Neural progenitor cell (in vitro differentiated cells): ENCODE data around the gene SLC39A10. TPM values are rescaled to one million over a fixed set of nuclear protein-coding genes. Genes with fewer than 3 reads are reported as not detected.

Experiments used
- DNase-seq: peaks from one replicate; pipeline ENCODE4 v3.0.0-alpha.2; 2016; ENCODE audit warnings: low spot score
- H2AFZ ChIP-seq: fragments of 200-600 bp; sonication (generic); replicated peaks from 2 replicates; pipeline ENCODE4 v1.6.1; 2016; ENCODE audit warnings: antibody characterized with exemption
- H3F3A ChIP-seq: fragments of 200-600 bp; sonication (generic); 2 replicates; pipeline ENCODE4 v1.6.1; 2016; ENCODE audit warnings: antibody characterized with exemption, low read depth
- H3K27ac ChIP-seq: fragments of 200-600 bp; sonication (generic); 2 replicates; pipeline ENCODE4 v1.5.1; 2016; ENCODE audit warnings: mild to moderate bottlenecking
- H3K27me3 ChIP-seq: fragments of 200-600 bp; sonication (generic); 2 replicates; pipeline ENCODE4 v1.6.1; 2016; ENCODE audit warnings: mild to moderate bottlenecking, moderate library complexity
- H3K36me3 ChIP-seq: fragments of 200-600 bp; sonication (generic); 2 replicates; pipeline ENCODE4 v1.5.1; 2016
- H3K4me1 ChIP-seq: fragments of 200-600 bp; sonication (generic); 2 replicates; pipeline ENCODE4 v1.6.1; 2016; ENCODE audit warnings: mixed run types
- H3K4me2 ChIP-seq: fragments of 200-600 bp; sonication (generic); 2 replicates; pipeline ENCODE4 v1.6.1; 2016
- H3K4me3 ChIP-seq: fragments of 200-600 bp; sonication (generic); 2 replicates; pipeline ENCODE4 v1.5.1; 2016
- H3K79me2 ChIP-seq: fragments of 200-600 bp; sonication (generic); 2 replicates; pipeline ENCODE4 v1.6.1; 2016; ENCODE audit warnings: low read depth
- H3K9ac ChIP-seq: fragments of 200-600 bp; sonication (generic); 2 replicates; pipeline ENCODE4 v1.6.1; 2016
- H3K9me3 ChIP-seq: fragments of 200-600 bp; sonication (generic); 2 replicates; pipeline ENCODE4 v1.5.1; 2016; ENCODE audit warnings: low read depth
- H4K20me1 ChIP-seq: fragments of 200-600 bp; sonication (generic); 2 replicates; pipeline ENCODE4 v1.6.1; 2016; ENCODE audit warnings: low read depth
- H3K27ac Mint-ChIP-seq: 3 replicates; pipeline ENCODE4 v1.8.0; 2021; ENCODE audit warnings: mixed read lengths
- H3K27me3 Mint-ChIP-seq: 2 replicates; pipeline ENCODE4 v1.8.0; 2022; ENCODE audit warnings: low read depth, mild to moderate bottlenecking, inconsistent platforms, moderate library complexity, mixed read lengths; ENCODE audit not compliant: insufficient read depth
- H3K36me3 Mint-ChIP-seq: 3 replicates; pipeline ENCODE4 v1.8.0; 2021; ENCODE audit warnings: mixed read lengths
- H3K4me1 Mint-ChIP-seq: 3 replicates; pipeline ENCODE4 v1.8.0; 2021; ENCODE audit warnings: mixed read lengths
- H3K4me3 Mint-ChIP-seq: 3 replicates; pipeline ENCODE4 v1.8.0; 2021; ENCODE audit warnings: mild to moderate bottlenecking, moderate library complexity, mixed read lengths
- H3K9me3 Mint-ChIP-seq: 3 replicates; pipeline ENCODE4 v1.8.0; 2020; ENCODE audit warnings: mixed read lengths
- EZH2 ChIP-seq: fragments of 200-600 bp; sonication (generic); IDR thresholded peaks from 2 replicates; pipeline ENCODE4 v1.6.1; 2017; ENCODE audit warnings: antibody characterized with exemption, mild to moderate bottlenecking, moderate library complexity
- EZH2phosphoT487 ChIP-seq: fragments of 200-600 bp; sonication (generic); IDR thresholded peaks from 2 replicates; pipeline ENCODE4 v1.6.1; 2017; ENCODE audit warnings: antibody characterized with exemption
- total RNA-seq: library from RNA; depleted of rRNA; stranded (reverse); fragments of >200 nt; gene quantifications from 2 replicates; pipeline ENCODE4 v1.2.3, GENCODE V29; 2015; ENCODE audit warnings: low replicate concordance
- TF ChIP-seq, protein P1 (sequence below): fragments of 200-600 bp; sonication (generic); IDR thresholded peaks from 2 replicates; pipeline ENCODE4 v1.5.1; 2017; ENCODE audit warnings: antibody characterized with exemption, mild to moderate bottlenecking

Gene SLC39A10
- total RNA-seq, 1 donor from 2014 or later: 253 TPM

DNA sequence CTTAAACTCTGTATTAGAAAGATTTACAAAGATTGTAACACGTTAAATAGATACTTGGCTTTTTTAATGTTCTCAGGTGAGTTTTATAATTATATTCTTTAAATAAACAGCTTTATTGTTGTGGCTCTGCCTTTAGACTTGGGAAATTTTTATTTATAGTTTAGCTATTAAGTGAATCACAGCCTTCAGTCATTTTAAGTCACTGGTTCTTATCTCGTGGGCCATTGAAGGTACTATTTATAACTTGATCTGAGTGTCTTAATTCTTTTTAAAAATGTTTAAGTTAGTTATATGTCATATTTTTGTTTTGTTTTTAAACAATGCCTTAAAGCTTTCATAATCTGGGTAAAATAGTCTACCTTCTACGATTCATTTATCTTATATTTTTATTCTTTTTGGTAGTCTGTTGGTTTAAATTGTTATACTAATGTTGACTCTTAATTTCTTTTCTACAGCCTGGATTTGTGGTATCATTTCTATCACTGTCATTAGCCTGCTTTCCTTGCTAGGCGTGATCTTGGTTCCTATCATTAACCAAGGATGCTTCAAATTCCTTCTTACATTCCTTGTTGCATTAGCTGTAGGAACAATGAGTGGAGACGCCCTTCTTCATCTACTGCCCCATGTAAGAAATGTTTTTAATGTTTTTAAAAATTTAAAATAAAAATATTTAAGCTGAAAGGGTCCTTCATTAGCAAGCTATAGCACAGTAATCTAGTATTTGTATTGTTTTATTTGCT, 49.3 kb downstream of the SLC39A10 start:
- Mint-ChIP-seq H3K4me3 (no peak overlapping the region), H3K27ac (no peak overlapping the region), H3K9me3 (peaks cover 5% of the 10 kb centered on the region), H3K4me1 (no peaks in the 10 kb centered on the region), H3K36me3 (peaks cover 23% of the 10 kb centered on the region), H3K27me3 (no peaks in the 10 kb centered on the region)
- DNase-seq: peak; percentile 51
- H3K4me2 ChIP-seq: peak overlapping the region; percentile 50
- H3K4me1 ChIP-seq: peaks cover 27% of the 10 kb centered on the region
- peaks cover 11% of the 10 kb centered on the region for H3K36me3 ChIP-seq
- H3K4me3 ChIP-seq: no peak overlapping the region
- H3F3A ChIP-seq: no peaks in the 10 kb centered on the region
- TF ChIP-seq EZH2: no peak
- TF ChIP-seq EZH2phosphoT487: no peak
- TF ChIP-seq, protein P1, sequence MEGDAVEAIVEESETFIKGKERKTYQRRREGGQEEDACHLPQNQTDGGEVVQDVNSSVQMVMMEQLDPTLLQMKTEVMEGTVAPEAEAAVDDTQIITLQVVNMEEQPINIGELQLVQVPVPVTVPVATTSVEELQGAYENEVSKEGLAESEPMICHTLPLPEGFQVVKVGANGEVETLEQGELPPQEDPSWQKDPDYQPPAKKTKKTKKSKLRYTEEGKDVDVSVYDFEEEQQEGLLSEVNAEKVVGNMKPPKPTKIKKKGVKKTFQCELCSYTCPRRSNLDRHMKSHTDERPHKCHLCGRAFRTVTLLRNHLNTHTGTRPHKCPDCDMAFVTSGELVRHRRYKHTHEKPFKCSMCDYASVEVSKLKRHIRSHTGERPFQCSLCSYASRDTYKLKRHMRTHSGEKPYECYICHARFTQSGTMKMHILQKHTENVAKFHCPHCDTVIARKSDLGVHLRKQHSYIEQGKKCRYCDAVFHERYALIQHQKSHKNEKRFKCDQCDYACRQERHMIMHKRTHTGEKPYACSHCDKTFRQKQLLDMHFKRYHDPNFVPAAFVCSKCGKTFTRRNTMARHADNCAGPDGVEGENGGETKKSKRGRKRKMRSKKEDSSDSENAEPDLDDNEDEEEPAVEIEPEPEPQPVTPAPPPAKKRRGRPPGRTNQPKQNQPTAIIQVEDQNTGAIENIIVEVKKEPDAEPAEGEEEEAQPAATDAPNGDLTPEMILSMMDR: no peak
- peaks cover 89% of the 10 kb centered on the region for H3K79me2 ChIP-seq
- no peaks in the 10 kb centered on the region for H4K20me1 ChIP-seq
- no peaks in the 10 kb centered on the region for H3K9me3 ChIP-seq
- peak overlapping the region; percentile 49 for H3K27ac ChIP-seq
- no peak overlapping the region for H2AFZ ChIP-seq
- no peak overlapping the region for H3K9ac ChIP-seq
- H3K27me3 ChIP-seq: no peaks in the 10 kb centered on the region

- Histone ChIP-seq H3K36me3 (peaks cover 24% of the 10 kb centered on the region), H3K4me2 (no peak overlapping the region), H3K79me2 (peaks cover 50% of the 10 kb centered on the region), H3F3A (no peaks in the 10 kb centered on the region), H2AFZ (no peak overlapping the region), H4K20me1 (no peaks in the 10 kb centered on the region), H3K9ac (no peak overlapping the region), H3K27ac (no peak overlapping the region), H3K9me3 (no peaks in the 10 kb centered on the region), H3K4me3 (no peak overlapping the region), H3K27me3 (no peaks in the 10 kb centered on the region), H3K4me1 (peaks cover 27% of the 10 kb centered on the region)
- no peaks in the 10 kb centered on the region for H3K9me3 Mint-ChIP-seq
- no peak overlapping the region for H3K27ac Mint-ChIP-seq
- H3K27me3 Mint-ChIP-seq: no peaks in the 10 kb centered on the region
- DNase-seq: no peak
- H3K4me3 Mint-ChIP-seq: no peak overlapping the region
- TF ChIP-seq EZH2phosphoT487 (no peak), EZH2 (no peak)
- TF ChIP-seq, protein P1: no peak
- peaks cover 28% of the 10 kb centered on the region for H3K36me3 Mint-ChIP-seq
- no peaks in the 10 kb centered on the region for H3K4me1 Mint-ChIP-seq
Observed at GRCh38 chr2:195709901-195710806, 53.1 kb downstream of the SLC39A10 start.

- H3K4me3 ChIP-seq: no peak overlapping the region
- no peak overlapping the region for H2AFZ ChIP-seq
- H3K27ac ChIP-seq: no peak overlapping the region
- H3K9me3 ChIP-seq: no peaks in the 10 kb centered on the region
- H3K4me2 ChIP-seq: no peak overlapping the region
- no peaks in the 10 kb centered on the region for H4K20me1 ChIP-seq
- TF ChIP-seq EZH2 (no peak), EZH2phosphoT487 (no peak)
- TF ChIP-seq, protein P1: no peak
- peaks cover 14% of the 10 kb centered on the region for H3K4me1 ChIP-seq
- H3F3A ChIP-seq: no peaks in the 10 kb centered on the region
- H3K9ac ChIP-seq: no peak overlapping the region
- no peaks in the 10 kb centered on the region for H3K27me3 ChIP-seq
- Mint-ChIP-seq H3K27me3 (no peaks in the 10 kb centered on the region), H3K4me1 (no peaks in the 10 kb centered on the region), H3K4me3 (no peak overlapping the region), H3K27ac (no peak overlapping the region), H3K36me3 (peaks cover 30% of the 10 kb centered on the region), H3K9me3 (no peaks in the 10 kb centered on the region)
- peaks cover 27% of the 10 kb centered on the region for H3K36me3 ChIP-seq
- DNase-seq: no peak
- peaks cover 37% of the 10 kb centered on the region for H3K79me2 ChIP-seq
Observed at GRCh38 chr2:195711478-195711877, 54.5 kb downstream of the SLC39A10 start.
